ENCODE results near the gene ZNF827. TPM values are rescaled to one million over a fixed set of nuclear protein-coding genes. Genes with fewer than 3 reads are reported as not detected.

The ZNF827 gene
- total and polyA plus RNA-seq, 2 experiments from 2014 or later = 20.3 to 33.1 TPM

- no peak overlapping the region for H3K4me2 ChIP-seq
- TF ChIP-seq NANOG (IDR thresholded peaks at IDR 0.05; ENCODE audit: borderline replicate concordance) = no peak
- no peak overlapping the region for H3K27ac ChIP-seq (ENCODE audit: low read depth)
- ATAC-seq = no peak
- H3F3A ChIP-seq (replicated peaks; ENCODE audit: low read depth) = no peaks in the 10 kb centered on the region
- Mint-ChIP-seq H3K9me3 (no peaks in the 10 kb centered on the region), H3K36me3 (ENCODE audit: low read depth) (no peaks in the 10 kb centered on the region; the same call in 2 of the 3 replicates), H3K4me3 (no peak overlapping the region), H3K27ac (no peak overlapping the region), H3K27me3 (ENCODE audit: insufficient read depth, low read depth, poor library complexity) (no peaks in the 10 kb centered on the region), H3K4me1 (peaks cover 8% of the 10 kb centered on the region)
- H3K27me3 ChIP-seq (ENCODE audit: insufficient read depth) = no peaks in the 10 kb centered on the region
- no peak for DNase-seq (ENCODE audit: low spot score)
- H3K4me3 ChIP-seq = no peak overlapping the region
- H3K4me1 ChIP-seq (ENCODE audit: insufficient read depth) = peaks cover 8% of the 10 kb centered on the region
- H2AFZ ChIP-seq = 0 out of 2 replicates have a peak overlapping the region, but pooled peaks have one; percentile 29
- H3K36me3 ChIP-seq (ENCODE audit: insufficient read depth) = no peaks in the 10 kb centered on the region
- no peaks in the 10 kb centered on the region for H3K79me2 ChIP-seq (replicated peaks; ENCODE audit: insufficient read depth)
- H4K20me1 ChIP-seq (replicated peaks; ENCODE audit: insufficient read depth) = no peaks in the 10 kb centered on the region
- peaks cover 8% of the 10 kb centered on the region; the same call in 1 of the 2 replicates for H3K9me2 ChIP-seq (ENCODE audit: insufficient read depth)
Observed at GRCh38 chr4:145739845-145740244, 198.8 kb downstream of the ZNF827 start.

GRCh38 chr4:145736241-145736831 is 202.3 kb downstream of the ZNF827 start:
- no peaks in the 10 kb centered on the region for H4K20me1 ChIP-seq (replicated peaks; ENCODE audit: insufficient read depth)
- no peak for ATAC-seq
- H3K9me2 ChIP-seq (ENCODE audit: insufficient read depth) = peaks cover 4% of the 10 kb centered on the region; the same call in 1 of the 2 replicates
- Mint-ChIP-seq H3K9me3 (no peaks in the 10 kb centered on the region), H3K4me3 (no peak overlapping the region), H3K36me3 (ENCODE audit: low read depth) (no peaks in the 10 kb centered on the region; the same call in 2 of the 3 replicates), H3K27me3 (ENCODE audit: insufficient read depth, low read depth, poor library complexity) (peaks cover 9% of the 10 kb centered on the region), H3K4me1 (peaks cover 29% of the 10 kb centered on the region), H3K27ac (no peak overlapping the region)
- peak overlapping the region; percentile 77; the same call in 1 of the 2 replicates for H2AFZ ChIP-seq
- peaks cover 32% of the 10 kb centered on the region for H3K4me1 ChIP-seq (ENCODE audit: insufficient read depth)
- no peaks in the 10 kb centered on the region for H3K27me3 ChIP-seq (ENCODE audit: insufficient read depth)
- no peaks in the 10 kb centered on the region for H3K79me2 ChIP-seq (replicated peaks; ENCODE audit: insufficient read depth)
- H3F3A ChIP-seq (replicated peaks; ENCODE audit: low read depth) = peaks cover 9% of the 10 kb centered on the region
- no peaks in the 10 kb centered on the region for H3K36me3 ChIP-seq (ENCODE audit: insufficient read depth)
- H3K27ac ChIP-seq (ENCODE audit: low read depth) = no peak overlapping the region
- H3K4me2 ChIP-seq = no peak overlapping the region
- no peak overlapping the region for H3K4me3 ChIP-seq
- DNase-seq (ENCODE audit: low spot score) = no peak
- TF ChIP-seq NANOG (IDR thresholded peaks at IDR 0.05; ENCODE audit: borderline replicate concordance) = no peak
- no peak for TF ChIP-seq ZNF114 (CRISPR knock-in tag; IDR thresholded peaks at IDR 0.05)
- TF ChIP-seq ETS1 (IDR thresholded peaks at IDR 0.05) = no peak
- TF ChIP-seq STAT1 (IDR thresholded peaks at IDR 0.05; ENCODE audit: unreplicated experiment) = no peak
- no peak for TF ChIP-seq EZH2 (IDR thresholded peaks at IDR 0.05; ENCODE audit: low read depth, unreplicated experiment)
- TF ChIP-seq CREB1 (CRISPR knock-in tag; IDR thresholded peaks at IDR 0.05; ENCODE audit: low read depth) = no peak
- TF ChIP-seq ZNF462 (CRISPR knock-in tag; IDR thresholded peaks at IDR 0.05) = no peak
- no peak for TF ChIP-seq ZNF331 (CRISPR knock-in tag; IDR thresholded peaks at IDR 0.05; ENCODE audit: low read depth)
- TF ChIP-seq POLR2AphosphoS5 (IDR thresholded peaks at IDR 0.05; ENCODE audit: low read depth) = no peak
- no peak for TF ChIP-seq CTCF (conservative IDR thresholded peaks at IDR 0.05; ENCODE audit: low read depth in 2 of 2)
- TF ChIP-seq JUNB (IDR thresholded peaks at IDR 0.05; ENCODE audit: unreplicated experiment) = no peak
- no peak for TF ChIP-seq EZH2phosphoT487 (IDR thresholded peaks at IDR 0.05; ENCODE audit: unreplicated experiment)

Data from GM23338 (cell line).